Measurements from ENCODE around the gene SPATA1.

Gene SPATA1

GRCh38 chr1:84540759-84541158 is 34.6 kb downstream of the SPATA1 start:
- DNase-seq (no peak), ATAC-seq (replicated peaks) (no peak)
- Mint-ChIP-seq H3K4me1 (peaks cover 10 to 11% of the 10 kb centered on the region in 2 donors), H3K36me3 (peaks cover 13 to 34% of the 10 kb centered on the region in 2 donors), H3K4me3 (no peak overlapping the region), H3K27me3 (no peaks in the 10 kb centered on the region), H3K9me3 (no peaks in the 10 kb centered on the region), H3K27ac (no peak overlapping the region)

DNA sequence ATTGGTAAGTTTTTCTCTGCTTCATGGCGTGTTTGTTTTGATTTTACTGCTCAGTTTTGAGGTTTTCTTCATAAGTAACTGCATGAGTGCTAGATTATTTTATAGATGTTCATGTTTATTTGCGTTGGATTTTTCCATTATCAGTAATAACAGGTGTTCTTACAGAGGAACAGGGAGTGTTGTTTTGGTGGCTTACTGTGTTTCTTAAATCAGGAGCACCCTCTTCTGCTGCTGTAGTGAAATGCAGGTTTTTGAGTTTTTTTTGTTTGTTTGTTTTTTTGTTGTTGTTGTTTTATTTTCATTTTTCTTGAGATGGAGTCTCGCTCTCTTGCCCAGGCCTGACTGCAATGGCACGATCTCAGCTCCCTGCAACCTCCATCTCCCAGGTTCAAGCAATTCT is 35.5 kb downstream of the SPATA1 start:
- peaks cover 12 to 37% of the 10 kb centered on the region in 2 donors for H3K36me3 Mint-ChIP-seq
- H3K4me3 Mint-ChIP-seq, result no peak overlapping the region
- H3K27ac Mint-ChIP-seq, result no peak overlapping the region
- no peak for ATAC-seq (replicated peaks)
- DNase-seq, result no peak
- H3K9me3 Mint-ChIP-seq, result no peaks in the 10 kb centered on the region
- peaks cover 10 to 11% of the 10 kb centered on the region in 2 donors for H3K4me1 Mint-ChIP-seq
- no peaks in the 10 kb centered on the region for H3K27me3 Mint-ChIP-seq

- Mint-ChIP-seq H3K4me1 (no peaks in the 10 kb centered on the region), H3K27ac (no peak overlapping the region), H3K4me3 (no peak overlapping the region), H3K36me3 (peaks cover 2 to 11% of the 10 kb centered on the region in 2 donors), H3K27me3 (no peaks in the 10 kb centered on the region), H3K9me3 (no peaks in the 10 kb centered on the region)
- DNase-seq (no peak), ATAC-seq (replicated peaks) (no peak)
Observed at GRCh38 chr1:84550826-84551225, 44.6 kb downstream of the SPATA1 start.

DNA sequence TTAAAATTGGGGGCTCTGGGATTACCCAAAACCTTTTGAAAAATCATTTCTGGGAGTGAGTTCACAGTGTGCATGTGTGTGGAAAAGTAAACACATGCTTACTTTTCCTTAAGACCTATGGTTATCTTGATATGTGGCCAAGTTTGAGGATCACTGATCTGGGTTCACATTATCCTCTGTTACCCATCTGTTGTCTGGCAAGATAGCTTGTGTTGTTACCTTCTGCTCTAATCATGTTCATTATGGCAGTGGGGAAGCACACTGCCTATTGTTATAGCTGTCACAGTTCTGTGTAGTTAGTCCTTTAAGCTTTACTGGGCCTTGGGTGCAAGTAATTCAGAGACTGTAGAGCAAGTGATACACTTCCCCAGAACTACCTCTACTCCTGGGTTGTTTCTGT is 63.0 kb downstream of the SPATA1 start:
- no peak overlapping the region for H3K4me3 Mint-ChIP-seq
- H3K9me3 Mint-ChIP-seq, result peaks cover 0 to 2% of the 10 kb centered on the region in 2 donors
- H3K4me1 Mint-ChIP-seq, result peaks cover 26 to 36% of the 10 kb centered on the region in 2 donors
- no peak for ATAC-seq (replicated peaks)
- H3K36me3 Mint-ChIP-seq, result peaks cover 33 to 34% of the 10 kb centered on the region in 2 donors
- DNase-seq, result no peak
- no peaks in the 10 kb centered on the region for H3K27me3 Mint-ChIP-seq
- H3K27ac Mint-ChIP-seq, result no peak overlapping the region

- H3K4me3 Mint-ChIP-seq, result peak overlapping the region in 1 of 2 donors; percentile 0
- no peaks in the 10 kb centered on the region for H3K27me3 Mint-ChIP-seq
- no peak overlapping the region for H3K27ac Mint-ChIP-seq
- peaks cover 29 to 49% of the 10 kb centered on the region in 2 donors for H3K4me1 Mint-ChIP-seq
- ATAC-seq (replicated peaks) (no peak), DNase-seq (no peak)
- peaks cover 0 to 2% of the 10 kb centered on the region in 2 donors for H3K9me3 Mint-ChIP-seq
- H3K36me3 Mint-ChIP-seq, result peaks cover 30 to 39% of the 10 kb centered on the region in 2 donors
Observed at GRCh38 chr1:84570436-84571149, 64.4 kb downstream of the SPATA1 start.

GRCh38 chr1:84571150-84571535 is 65.0 kb downstream of the SPATA1 start:
- H3K27ac Mint-ChIP-seq, result no peak overlapping the region
- H3K36me3 Mint-ChIP-seq, result peaks cover 30 to 39% of the 10 kb centered on the region in 2 donors
- no peak for ATAC-seq (replicated peaks)
- peaks cover 0 to 2% of the 10 kb centered on the region in 2 donors for H3K9me3 Mint-ChIP-seq
- H3K27me3 Mint-ChIP-seq, result no peaks in the 10 kb centered on the region
- peaks cover 29 to 49% of the 10 kb centered on the region in 2 donors for H3K4me1 Mint-ChIP-seq
- peak overlapping the region in 1 of 2 donors; percentile 0 for H3K4me3 Mint-ChIP-seq
- DNase-seq, result no peak

DNA sequence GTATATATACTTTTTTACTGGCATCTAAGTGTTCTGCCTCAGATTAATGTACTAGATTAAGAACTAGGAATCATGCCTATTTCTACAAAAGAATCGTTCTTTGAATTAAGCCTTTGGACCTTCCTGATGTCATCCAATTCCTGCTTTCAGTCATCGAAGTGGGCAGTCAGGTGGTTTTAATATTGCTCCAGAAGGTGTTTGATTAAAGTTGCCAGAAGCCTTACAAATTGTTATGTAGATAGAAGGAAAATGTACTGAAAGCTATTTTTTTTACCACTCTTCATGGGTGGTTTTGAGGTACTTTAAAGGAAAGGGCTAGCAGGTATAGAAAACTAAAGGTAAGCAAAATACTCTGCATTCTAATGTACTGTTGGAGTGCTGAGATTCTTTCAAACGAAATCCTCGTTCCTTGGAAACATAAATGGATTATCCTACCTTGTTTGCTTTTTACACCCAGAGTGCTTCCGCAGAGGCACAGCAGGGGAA is 67.3 kb downstream of the SPATA1 start:
- peaks cover 28 to 48% of the 10 kb centered on the region in 2 donors for H3K4me1 Mint-ChIP-seq
- no peaks in the 10 kb centered on the region for H3K27me3 Mint-ChIP-seq
- ATAC-seq (replicated peaks) (no peak), DNase-seq (no peak)
- H3K4me3 Mint-ChIP-seq, result peak overlapping the region; percentile 94 to 97
- H3K36me3 Mint-ChIP-seq, result peaks cover 24 to 28% of the 10 kb centered on the region in 2 donors
- peaks cover 0 to 2% of the 10 kb centered on the region in 2 donors for H3K9me3 Mint-ChIP-seq
- H3K27ac Mint-ChIP-seq, result peak overlapping the region; percentile 100

DNA sequence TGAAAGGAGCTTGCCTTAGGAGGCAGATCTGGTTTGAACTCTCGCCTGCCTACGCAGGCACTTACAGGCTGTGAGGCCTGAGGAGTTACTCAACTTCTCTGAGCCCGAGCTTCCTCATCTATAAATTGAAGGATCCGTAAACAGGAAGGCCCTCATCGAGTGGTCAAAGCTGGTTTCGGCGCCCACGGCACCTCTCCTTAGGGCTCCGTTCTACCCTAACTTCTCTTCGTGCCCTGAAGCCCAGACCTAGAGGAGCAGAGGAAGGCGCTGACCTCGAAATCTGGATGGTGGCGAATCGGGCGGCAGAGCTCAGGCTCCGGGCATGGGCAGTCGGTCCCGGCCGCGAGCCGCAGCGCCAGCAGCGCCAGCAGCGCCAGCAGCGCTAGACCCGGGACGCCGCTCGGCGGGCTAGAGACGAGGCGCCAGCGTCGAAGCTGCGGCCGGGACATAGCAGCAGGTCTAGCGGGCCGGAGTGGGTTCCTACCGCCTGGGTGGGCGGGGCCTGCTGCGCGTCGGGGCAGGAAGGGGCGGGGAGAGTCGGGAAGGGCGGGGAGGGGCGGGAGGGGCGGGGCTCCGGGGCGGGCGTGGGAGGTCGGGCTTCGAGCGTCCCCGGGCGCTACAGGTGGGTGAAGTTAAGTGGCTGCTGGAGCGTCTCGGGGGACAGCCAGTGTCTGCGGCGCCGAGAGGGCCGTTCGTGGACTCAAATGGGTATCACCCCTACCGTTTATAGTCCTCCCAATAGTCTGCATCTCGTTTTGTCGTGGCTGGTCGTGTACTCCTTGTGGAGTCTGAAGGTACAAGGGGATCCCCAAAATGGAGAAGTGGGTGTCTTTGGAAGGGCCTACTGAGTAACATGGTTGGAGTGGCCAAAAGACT is 68.0 kb downstream of the SPATA1 start, which contains the start of gene CTBS:
TSS of gene CTBS (minus strand) at position 474 of the 876 bp plus-strand sequence. CDS start at position 449, 25 bp downstream.
- H3K36me3 Mint-ChIP-seq, result peaks cover 19 to 24% of the 10 kb centered on the region in 2 donors
- DNase-seq (peak; percentile 85), ATAC-seq (replicated peaks) (peak; percentile 89 to 94)
- H3K27me3 Mint-ChIP-seq, result no peaks in the 10 kb centered on the region
- H3K4me1 Mint-ChIP-seq, result peaks cover 26 to 44% of the 10 kb centered on the region in 2 donors
- peak within 1 kb of the TSS; percentile 100 for H3K27ac Mint-ChIP-seq
- peak within 1 kb of the TSS; percentile 94 to 97 for H3K4me3 Mint-ChIP-seq
- H3K9me3 Mint-ChIP-seq, result peaks cover 0 to 2% of the 10 kb centered on the region in 2 donors

- Mint-ChIP-seq H3K9me3 (peaks cover 0 to 2% of the 10 kb centered on the region in 2 donors), H3K27me3 (no peaks in the 10 kb centered on the region), H3K27ac (peak overlapping the region; percentile 100), H3K4me3 (peak overlapping the region; percentile 94 to 97), H3K36me3 (peaks cover 19 to 24% of the 10 kb centered on the region in 2 donors), H3K4me1 (peaks cover 26 to 44% of the 10 kb centered on the region in 2 donors)
- DNase-seq, result no peak
- no peak for ATAC-seq (replicated peaks)
Observed at GRCh38 chr1:84574936-84575335, 68.8 kb downstream of the SPATA1 start.

DNA sequence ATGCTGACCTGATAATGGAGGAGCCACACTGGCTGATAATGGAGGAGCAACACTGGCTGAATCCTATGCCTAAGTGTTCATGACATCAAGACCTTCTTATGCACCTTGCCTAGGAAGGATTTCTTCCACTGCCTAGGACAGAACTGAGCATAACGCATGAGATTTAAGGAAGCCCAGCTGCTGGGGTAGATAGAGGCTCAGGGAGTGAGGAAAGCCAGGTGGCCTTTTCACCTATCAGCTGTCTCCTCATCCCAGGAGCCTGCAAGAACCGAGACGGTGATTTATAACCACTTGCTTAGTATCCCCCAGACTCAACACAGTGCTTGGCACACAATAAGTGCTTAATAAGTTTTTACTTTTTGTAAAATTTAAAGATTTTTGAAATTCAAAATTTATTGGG is 75.5 kb downstream of the SPATA1 start:
- H3K27ac Mint-ChIP-seq, result peak overlapping the region; percentile 60
- no peaks in the 10 kb centered on the region for H3K27me3 Mint-ChIP-seq
- DNase-seq (no peak), ATAC-seq (replicated peaks) (no peak)
- H3K4me1 Mint-ChIP-seq, result peaks cover 13 to 16% of the 10 kb centered on the region in 2 donors
- no peak overlapping the region for H3K4me3 Mint-ChIP-seq
- H3K36me3 Mint-ChIP-seq, result peaks cover 11 to 14% of the 10 kb centered on the region in 2 donors
- H3K9me3 Mint-ChIP-seq, result peaks cover 0 to 4% of the 10 kb centered on the region in 2 donors

DNA sequence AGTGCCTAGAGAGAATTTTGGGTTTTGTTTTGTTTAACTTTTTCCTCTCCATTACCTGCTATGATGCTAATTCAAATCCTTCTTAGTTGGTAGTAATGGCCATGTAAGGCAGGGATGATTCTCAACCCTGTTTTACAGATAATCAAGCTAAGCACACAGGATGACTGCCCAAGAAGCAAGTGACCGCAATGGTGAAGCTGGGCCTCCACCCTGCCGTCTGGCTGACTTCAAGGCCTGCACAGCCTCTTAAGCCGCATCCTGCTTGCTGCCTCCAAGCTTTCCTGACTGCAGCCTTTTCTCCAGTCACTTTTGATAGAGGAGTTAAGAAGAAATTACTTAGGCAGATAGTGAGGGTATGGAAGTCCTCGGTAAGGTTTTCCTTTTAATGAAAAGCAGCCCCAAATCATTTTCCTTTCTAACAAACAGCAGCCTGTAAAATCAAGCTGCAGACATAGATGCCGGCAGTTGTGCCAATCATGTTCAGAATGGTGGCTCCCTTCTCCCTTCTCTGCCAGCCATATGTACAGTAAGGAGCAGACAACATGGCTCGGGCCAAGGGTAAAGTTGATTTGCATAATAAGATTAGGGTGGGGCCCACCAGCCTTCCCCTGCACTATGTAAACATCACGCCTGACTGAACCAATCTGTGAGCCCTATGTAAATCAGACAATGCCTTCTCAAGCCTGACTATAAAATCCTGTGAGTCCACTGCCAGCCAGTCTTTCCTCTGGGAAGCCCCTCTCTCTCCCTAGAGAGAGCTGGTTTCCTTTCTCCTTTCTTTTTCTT is 76.8 kb downstream of the SPATA1 start:
- Mint-ChIP-seq H3K27me3 (no peaks in the 10 kb centered on the region), H3K36me3 (peaks cover 11 to 14% of the 10 kb centered on the region in 2 donors), H3K4me3 (no peak overlapping the region), H3K27ac (no peak overlapping the region), H3K9me3 (peaks cover 0 to 4% of the 10 kb centered on the region in 2 donors), H3K4me1 (peaks cover 12 to 16% of the 10 kb centered on the region in 2 donors)
- no peak for DNase-seq
- peak; percentile 86 to 92 for ATAC-seq (replicated peaks)

DNA sequence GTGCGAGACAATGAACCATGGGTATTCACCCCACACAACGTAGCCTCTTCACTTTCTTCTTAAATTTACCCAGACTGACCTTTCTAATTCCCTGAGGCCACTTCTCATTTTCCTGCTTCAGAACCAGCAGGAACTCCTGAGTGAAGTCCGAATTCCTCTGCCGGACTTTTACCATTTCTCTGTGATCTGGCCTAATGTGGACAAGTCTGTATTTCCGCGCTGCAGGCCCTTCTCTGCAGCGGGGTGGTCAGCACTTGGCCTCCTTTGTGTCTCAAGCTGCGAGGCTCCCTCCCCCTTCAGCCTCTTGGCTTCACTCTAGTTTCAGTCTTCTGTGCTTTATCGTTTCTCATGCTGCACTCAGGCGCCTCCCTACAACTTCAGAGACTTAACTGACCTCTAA is 77.5 kb downstream of the SPATA1 start:
- DNase-seq, result no peak
- H3K27ac Mint-ChIP-seq, result no peak overlapping the region

DNA sequence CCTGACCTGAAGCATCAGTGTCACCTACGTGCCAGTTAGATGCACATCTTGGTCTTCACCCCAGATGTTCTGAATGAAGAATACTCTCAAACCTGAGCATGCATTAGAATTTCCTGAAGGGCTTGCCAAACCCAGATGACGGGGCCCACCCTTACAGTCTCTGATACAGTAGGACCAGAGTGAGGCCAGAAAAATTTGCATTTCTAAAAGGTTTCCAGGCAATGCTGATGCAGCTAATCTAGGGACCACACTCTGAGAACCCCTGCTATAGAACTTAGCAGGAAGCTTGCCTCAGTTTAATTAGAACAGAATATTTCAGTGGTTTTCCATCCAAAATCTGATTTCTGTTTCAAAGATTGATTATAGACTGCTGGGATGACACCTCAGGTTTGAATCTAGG is 77.9 kb downstream of the SPATA1 start:
- Mint-ChIP-seq H3K27ac (no peak overlapping the region), H3K9me3 (peaks cover 0 to 4% of the 10 kb centered on the region in 2 donors), H3K4me3 (no peak overlapping the region), H3K4me1 (peaks cover 12 to 16% of the 10 kb centered on the region in 2 donors), H3K36me3 (peaks cover 11 to 14% of the 10 kb centered on the region in 2 donors), H3K27me3 (no peaks in the 10 kb centered on the region)
- ATAC-seq (replicated peaks), result peak; percentile 50 to 61
- DNase-seq, result no peak

More for the DNA sequence above, 77.5 kb downstream of the SPATA1 start:
- H3K4me1 Mint-ChIP-seq, result peaks cover 12 to 16% of the 10 kb centered on the region in 2 donors
- H3K9me3 Mint-ChIP-seq, result peaks cover 0 to 4% of the 10 kb centered on the region in 2 donors
- H3K36me3 Mint-ChIP-seq, result peaks cover 11 to 14% of the 10 kb centered on the region in 2 donors
- no peaks in the 10 kb centered on the region for H3K27me3 Mint-ChIP-seq
- ATAC-seq (replicated peaks), result peak in 1 of 2 donors; percentile 41
- H3K4me3 Mint-ChIP-seq, result no peak overlapping the region
